HG03175 (cell line): ENCODE measurements around the gene DOCK1.
"Not testable (repeated sequence)": the region's sequence is repeated elsewhere in the genome, so short reads cannot be mapped to it uniquely, and the experiment has no call there.

Experiments
- ATAC-seq: cut with Tn5 transposase; IDR thresholded peaks from one replicate; pipeline ENCODE4 v1.9.1; 2021; ENCODE audit warnings: mild to moderate bottlenecking, moderate library complexity; ENCODE audit not compliant: unreplicated experiment

Gene DOCK1

GRCh38 chr10:126924180-126924914, 19.1 kb downstream of the DOCK1 start:
- no peak for ATAC-seq

- no peak for ATAC-seq
These were observed 19.7 kb downstream of the DOCK1 start for GRCh38 chr10:126924915-126925300.

GRCh38 chr10:126926568-126926967, 21.3 kb downstream of the DOCK1 start:
- ATAC-seq: no peak

DNA sequence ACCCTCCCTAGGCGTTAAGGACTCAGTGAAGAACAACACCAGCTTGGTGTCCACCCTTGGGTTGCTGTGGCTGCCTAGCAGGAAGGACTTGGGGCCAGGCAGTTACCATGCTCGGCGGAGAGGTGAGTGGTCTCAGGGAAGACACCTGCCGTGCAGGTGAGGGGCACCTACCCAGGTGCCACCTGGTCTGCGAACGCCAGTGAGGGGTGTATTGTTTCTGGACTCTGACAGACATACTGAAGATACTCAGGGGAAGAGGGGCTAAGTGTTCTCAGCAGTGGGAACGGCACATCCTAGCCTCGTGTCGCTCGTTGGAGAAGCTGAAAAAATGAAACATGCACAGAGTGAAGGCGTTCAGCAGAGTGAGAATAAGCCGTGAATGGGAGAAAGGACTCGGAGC, 22.6 kb downstream of the DOCK1 start:
- no peak for ATAC-seq

DNA sequence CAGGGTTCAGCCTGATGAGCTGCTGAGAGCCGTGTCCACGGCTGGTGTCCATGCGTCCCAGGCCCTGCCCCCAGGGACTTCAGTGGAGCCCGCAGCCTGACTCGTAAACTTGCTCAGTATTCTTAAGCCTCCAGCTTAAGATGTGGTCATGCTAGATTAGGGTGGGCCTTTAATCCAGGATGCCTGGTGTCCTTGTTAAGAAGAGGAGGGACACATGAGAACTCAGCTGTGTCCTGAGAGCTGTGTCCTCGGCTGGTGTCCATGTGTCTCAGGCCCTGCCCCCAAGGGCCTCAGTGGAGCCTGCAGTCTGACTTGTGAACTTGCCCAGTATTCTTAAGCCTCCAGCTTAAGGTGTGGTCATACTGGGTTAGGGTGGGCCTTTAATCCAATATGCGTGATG, 23.0 kb downstream of the DOCK1 start:
- ATAC-seq: no peak

DNA sequence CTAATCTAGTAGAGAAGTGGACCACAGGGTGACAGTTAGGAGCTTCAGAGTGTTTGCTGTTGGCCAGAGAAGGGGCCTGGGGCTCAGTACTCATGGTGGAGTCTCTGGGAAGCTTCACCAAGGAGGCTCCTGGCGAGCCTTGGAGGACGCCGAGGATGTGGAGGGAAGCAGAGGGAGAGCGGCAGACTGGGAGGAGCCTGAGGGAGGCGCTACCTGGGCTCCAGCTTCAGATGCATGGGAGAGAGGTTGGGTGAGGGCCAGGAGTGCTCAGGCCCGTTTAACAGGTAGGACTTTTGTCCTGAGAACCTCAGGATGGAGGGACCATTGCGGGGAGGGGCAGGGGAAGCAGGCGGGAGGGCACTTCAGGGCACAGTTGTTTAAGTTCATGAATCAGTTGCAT, 24.2 kb downstream of the DOCK1 start:
- no peak for ATAC-seq

GRCh38 chr10:126930131-126930882, 25.1 kb downstream of the DOCK1 start:
- ATAC-seq: no peak

GRCh38 chr10:126930883-126931503, 25.8 kb downstream of the DOCK1 start:
- no peak for ATAC-seq

DNA sequence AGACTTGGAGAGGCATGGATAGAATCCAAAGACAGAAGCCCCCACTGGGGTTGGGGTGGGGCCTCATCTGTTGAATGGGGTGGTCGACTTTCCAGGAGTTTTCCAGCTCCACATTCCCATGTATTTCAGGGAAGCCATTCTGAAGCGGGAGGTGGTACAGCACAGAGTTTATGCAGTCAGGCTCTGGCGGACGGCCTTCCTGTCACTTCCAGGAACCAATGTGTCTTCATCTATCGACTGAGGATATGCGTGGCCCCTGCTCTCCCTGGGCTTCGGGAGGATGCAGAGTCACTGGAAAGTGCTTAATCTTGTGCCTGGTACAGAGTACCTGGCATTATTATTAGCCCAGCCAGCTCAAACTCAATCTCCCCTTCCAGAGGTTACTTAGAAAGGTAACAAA, 26.3 kb downstream of the DOCK1 start:
- ATAC-seq: no peak

GRCh38 chr10:126932516-126932915, 27.3 kb downstream of the DOCK1 start:
- no peak for ATAC-seq

DNA sequence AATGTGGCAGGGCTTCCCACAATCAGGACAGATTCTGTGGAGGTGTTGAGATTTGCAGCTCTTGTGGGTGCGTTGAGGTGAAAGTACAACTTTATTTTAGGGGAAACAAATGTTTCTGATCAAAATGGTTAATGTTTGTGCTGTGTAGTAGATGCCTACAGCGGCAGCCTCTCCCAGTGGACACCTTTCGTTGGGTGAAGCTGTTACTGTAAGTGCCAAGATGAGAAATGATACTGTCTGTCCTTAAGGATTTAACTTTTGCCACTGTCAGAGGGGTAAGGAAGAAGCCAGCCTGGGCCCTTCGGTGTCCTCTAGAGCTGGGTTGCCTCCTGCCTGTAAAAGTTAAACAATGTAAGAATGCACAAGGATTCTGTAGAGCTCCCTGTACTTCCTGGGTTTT, 27.9 kb downstream of the DOCK1 start:
- ATAC-seq: no peak

- ATAC-seq: no peak
These were observed 30.2 kb downstream of the DOCK1 start for GRCh38 chr10:126935263-126935946.

GRCh38 chr10:126937026-126937425, 31.8 kb downstream of the DOCK1 start:
- no peak for ATAC-seq

DNA sequence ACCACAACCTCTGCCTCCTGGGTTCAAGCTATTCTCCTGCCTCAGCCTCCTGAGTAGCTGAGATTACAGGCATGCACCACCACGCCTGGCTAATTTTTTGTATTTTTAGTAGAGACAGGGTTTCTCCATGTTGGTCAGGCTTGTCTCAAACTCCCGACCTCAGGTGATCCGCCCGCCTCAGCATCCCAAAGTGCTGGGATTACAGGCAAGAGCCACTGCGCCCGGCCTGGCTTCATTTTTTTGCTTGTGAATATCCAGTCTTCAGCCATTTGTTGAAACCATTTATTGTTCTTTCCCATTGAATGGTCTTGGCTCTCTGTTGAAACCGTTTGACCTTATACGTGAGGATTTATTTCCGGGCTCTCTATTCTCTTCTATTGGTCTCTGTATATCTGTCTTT, 32.9 kb downstream of the DOCK1 start:
- ATAC-seq: not testable (repeated sequence)

DNA sequence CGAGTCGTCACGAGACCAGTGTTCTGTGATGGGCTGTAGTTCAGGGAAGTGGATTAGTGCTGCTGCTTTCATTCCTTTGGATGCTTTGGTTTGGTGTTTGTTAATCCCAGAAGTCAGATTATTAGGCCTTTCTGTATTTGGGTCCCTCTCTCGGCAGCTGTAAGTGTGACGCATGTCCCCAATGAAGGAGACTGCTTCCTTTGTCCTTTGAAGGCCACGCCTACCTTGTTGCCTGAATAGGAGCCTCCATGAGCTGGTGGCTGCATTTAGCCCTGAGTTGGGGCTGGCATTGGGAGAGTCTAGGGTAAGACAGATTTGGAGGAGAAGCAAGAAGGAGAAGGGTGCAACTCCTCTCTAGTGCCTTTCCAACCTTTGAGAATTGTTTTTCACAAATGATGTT, 34.5 kb downstream of the DOCK1 start:
- no peak for ATAC-seq

- ATAC-seq: no peak
These were observed 35.6 kb downstream of the DOCK1 start for GRCh38 chr10:126940670-126941310.

- ATAC-seq: no peak
These were observed 39.0 kb downstream of the DOCK1 start for GRCh38 chr10:126944191-126944590.

- no peak for ATAC-seq
These were observed 40.3 kb downstream of the DOCK1 start for GRCh38 chr10:126945351-126946030.

DNA sequence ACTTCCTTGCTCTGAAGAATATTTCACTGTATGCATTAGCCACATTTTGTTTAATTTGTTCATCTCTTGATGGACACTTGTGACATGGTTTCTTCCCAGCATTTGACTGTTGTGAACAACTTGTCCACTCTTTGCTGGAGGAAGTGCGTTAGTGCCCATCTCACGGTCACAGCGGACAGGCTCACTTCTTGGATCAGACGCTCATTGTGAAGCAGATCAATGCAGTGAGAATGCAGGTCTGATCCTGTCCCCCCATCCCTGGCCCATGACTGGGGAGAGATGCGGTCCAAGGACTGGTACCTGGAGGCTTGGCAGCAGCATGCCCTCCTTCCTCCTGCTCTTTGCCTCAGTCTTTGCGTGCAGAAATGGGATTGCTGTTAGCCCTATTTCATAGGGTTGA, 41.5 kb downstream of the DOCK1 start:
- no peak for ATAC-seq

DNA sequence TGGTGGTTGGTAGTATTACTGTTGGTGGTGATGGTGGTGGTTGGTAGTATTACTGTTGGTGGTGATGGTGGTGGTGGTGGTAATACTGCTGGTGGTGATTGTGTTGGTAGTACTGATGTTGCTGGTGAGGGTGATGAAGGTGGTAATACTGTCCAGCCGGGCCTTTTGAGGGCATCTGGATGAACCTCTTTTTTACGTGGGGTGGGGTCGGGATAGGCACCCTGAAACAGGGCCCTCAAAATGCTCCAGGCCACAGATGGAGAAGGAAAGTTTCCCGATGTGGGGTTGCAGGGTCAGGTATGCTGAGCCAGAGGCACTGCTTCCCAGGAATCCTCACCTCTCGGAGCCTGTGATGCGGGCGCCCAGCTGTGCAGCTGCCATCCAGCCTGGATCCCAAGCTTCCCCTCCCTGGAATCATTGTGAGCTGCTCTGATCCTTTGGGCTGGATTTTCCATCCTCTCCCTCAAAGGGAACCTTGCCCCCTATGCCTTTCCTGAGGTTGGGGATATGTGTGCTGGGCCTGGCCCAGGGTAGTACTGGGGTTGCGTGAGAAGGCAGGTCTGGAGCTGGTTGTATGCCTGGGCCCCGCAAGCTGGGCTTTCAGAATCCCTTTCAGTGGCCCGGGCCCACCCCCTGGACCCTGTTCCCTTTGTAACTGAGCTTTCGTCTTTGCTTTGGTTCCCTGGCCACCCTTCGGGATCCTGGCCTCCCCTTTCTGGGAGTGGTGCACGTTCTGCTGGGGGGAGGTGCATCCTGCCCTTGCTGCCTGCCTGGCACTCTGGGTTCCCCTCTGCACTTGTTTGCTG, 43.3 kb downstream of the DOCK1 start:
- no peak for ATAC-seq
